NT2/D1 (cell line): ENCODE measurements around the gene UGT8.

ENCODE experiments used
- DNase-seq: peaks from one replicate; pipeline ENCODE4 v3.0.0-alpha.2; 2011; ENCODE audit warnings: low read depth, low spot score
- H3K27me3 ChIP-seq: 2 replicates; pipeline ENCODE4 v1.6.0; 2011; ENCODE audit warnings: mild to moderate bottlenecking; ENCODE audit not compliant: insufficient read length, insufficient read depth
- H3K36me3 ChIP-seq: 2 replicates; pipeline ENCODE4 v1.6.1; 2011; ENCODE audit warnings: mild to moderate bottlenecking, low read length, mixed read lengths; ENCODE audit not compliant: insufficient read depth, insufficient read length
- H3K4me1 ChIP-seq: 2 replicates; pipeline ENCODE4 v1.5.1; 2011; ENCODE audit not compliant: insufficient read depth, insufficient read length
- H3K4me3 ChIP-seq: 2 replicates; pipeline ENCODE4 v1.5.1; 2011; ENCODE audit warnings: low read depth; ENCODE audit not compliant: insufficient read length
- H3K9ac ChIP-seq: 2 replicates; pipeline ENCODE4 v1.6.0; 2011; ENCODE audit warnings: low read depth; ENCODE audit not compliant: insufficient read length
- H3K9me3 ChIP-seq: 2 replicates; pipeline ENCODE4 v1.5.1; 2011; ENCODE audit warnings: mild to moderate bottlenecking, low read length; ENCODE audit not compliant: insufficient read depth
- SUZ12 ChIP-seq: IDR thresholded peaks from 2 replicates; pipeline ENCODE4 v1.6.1; 2011; ENCODE audit not compliant: insufficient read length, insufficient read depth; ENCODE audit errors: extremely low read depth
- YY1 ChIP-seq: IDR thresholded peaks from 2 replicates; pipeline ENCODE4 v1.6.1; 2011; ENCODE audit not compliant: insufficient read length, insufficient read depth
- ZNF274 ChIP-seq: IDR thresholded peaks from 2 replicates; pipeline ENCODE4 v1.6.1; 2011; ENCODE audit warnings: mild to moderate bottlenecking, low read depth, low read length

The UGT8 gene

GRCh38 chr4:114673306-114673705 is 74.7 kb downstream of the UGT8 start:
- Histone ChIP-seq H3K9ac (no peak overlapping the region), H3K4me3 (no peak overlapping the region), H3K27me3 (no peaks in the 10 kb centered on the region), H3K4me1 (no peaks in the 10 kb centered on the region), H3K9me3 (no peaks in the 10 kb centered on the region), H3K36me3 (no peaks in the 10 kb centered on the region)
- TF ChIP-seq YY1 (no peak), SUZ12 (no peak), ZNF274 (no peak)
- no peak for DNase-seq

- Histone ChIP-seq H3K36me3 (no peaks in the 10 kb centered on the region), H3K4me3 (no peak overlapping the region), H3K4me1 (no peaks in the 10 kb centered on the region), H3K9ac (no peak overlapping the region), H3K27me3 (no peaks in the 10 kb centered on the region), H3K9me3 (no peaks in the 10 kb centered on the region)
- no peak for DNase-seq
- TF ChIP-seq SUZ12 (no peak), YY1 (no peak), ZNF274 (no peak)
Observed at GRCh38 chr4:114674080-114674479, 75.5 kb downstream of the UGT8 start.

- Histone ChIP-seq H3K27me3 (no peaks in the 10 kb centered on the region), H3K9me3 (no peaks in the 10 kb centered on the region), H3K36me3 (no peaks in the 10 kb centered on the region), H3K9ac (no peak overlapping the region), H3K4me3 (no peak overlapping the region), H3K4me1 (no peaks in the 10 kb centered on the region)
- no peak for DNase-seq
- TF ChIP-seq ZNF274 = no peak
Observed at GRCh38 chr4:114677346-114677979, 78.9 kb downstream of the UGT8 start.

- Histone ChIP-seq H3K9ac (no peak overlapping the region), H3K27me3 (no peaks in the 10 kb centered on the region), H3K36me3 (no peaks in the 10 kb centered on the region), H3K4me3 (no peak overlapping the region), H3K4me1 (no peaks in the 10 kb centered on the region), H3K9me3 (no peaks in the 10 kb centered on the region)
- TF ChIP-seq SUZ12 = no peak
- no peak for TF ChIP-seq YY1
- TF ChIP-seq ZNF274 = no peak
- no peak for DNase-seq
Observed at GRCh38 chr4:114684462-114684861, 85.9 kb downstream of the UGT8 start.

- Histone ChIP-seq H3K36me3 (no peaks in the 10 kb centered on the region), H3K4me1 (no peaks in the 10 kb centered on the region), H3K9me3 (no peaks in the 10 kb centered on the region), H3K4me3 (no peak overlapping the region), H3K9ac (no peak overlapping the region), H3K27me3 (no peaks in the 10 kb centered on the region)
- no peak for DNase-seq
- TF ChIP-seq SUZ12 (no peak), YY1 (no peak), ZNF274 (no peak)
Observed at GRCh38 chr4:114688059-114688458, 89.5 kb downstream of the UGT8 start.

- Histone ChIP-seq H3K4me3 (no peak overlapping the region), H3K4me1 (no peaks in the 10 kb centered on the region), H3K9me3 (no peaks in the 10 kb centered on the region), H3K9ac (no peak overlapping the region), H3K36me3 (no peaks in the 10 kb centered on the region), H3K27me3 (no peaks in the 10 kb centered on the region)
- TF ChIP-seq YY1 (no peak), ZNF274 (no peak), SUZ12 (no peak)
- no peak for DNase-seq
Observed at GRCh38 chr4:114690571-114690970, 92.0 kb downstream of the UGT8 start.

GRCh38 chr4:114691865-114692264 is 93.3 kb downstream of the UGT8 start:
- Histone ChIP-seq H3K4me3 (no peak overlapping the region), H3K9me3 (no peaks in the 10 kb centered on the region), H3K4me1 (no peaks in the 10 kb centered on the region), H3K27me3 (no peaks in the 10 kb centered on the region), H3K9ac (no peak overlapping the region), H3K36me3 (no peaks in the 10 kb centered on the region)
- DNase-seq = no peak
- no peak for TF ChIP-seq ZNF274
- no peak for TF ChIP-seq YY1
- TF ChIP-seq SUZ12 = no peak

GRCh38 chr4:114692958-114693357 is 94.4 kb downstream of the UGT8 start:
- Histone ChIP-seq H3K9ac (no peak overlapping the region), H3K4me1 (no peaks in the 10 kb centered on the region), H3K4me3 (no peak overlapping the region), H3K9me3 (no peaks in the 10 kb centered on the region), H3K27me3 (no peaks in the 10 kb centered on the region), H3K36me3 (no peaks in the 10 kb centered on the region)
- TF ChIP-seq YY1 = no peak
- no peak for TF ChIP-seq ZNF274
- no peak for TF ChIP-seq SUZ12
- DNase-seq = no peak
